GM21526 (cell line): ENCODE measurements around the gene EXO5.
"Not testable (repeated sequence)": the region's sequence is repeated elsewhere in the genome, so short reads cannot be mapped to it uniquely, and the experiment has no call there.

Experiments used
- ATAC-seq: cut with Tn5 transposase; IDR thresholded peaks from one replicate; pipeline ENCODE4 v1.9.1; 2021; ENCODE audit warnings: moderate library complexity; ENCODE audit not compliant: unreplicated experiment, low FRiP score

EXO5 gene, protein sequence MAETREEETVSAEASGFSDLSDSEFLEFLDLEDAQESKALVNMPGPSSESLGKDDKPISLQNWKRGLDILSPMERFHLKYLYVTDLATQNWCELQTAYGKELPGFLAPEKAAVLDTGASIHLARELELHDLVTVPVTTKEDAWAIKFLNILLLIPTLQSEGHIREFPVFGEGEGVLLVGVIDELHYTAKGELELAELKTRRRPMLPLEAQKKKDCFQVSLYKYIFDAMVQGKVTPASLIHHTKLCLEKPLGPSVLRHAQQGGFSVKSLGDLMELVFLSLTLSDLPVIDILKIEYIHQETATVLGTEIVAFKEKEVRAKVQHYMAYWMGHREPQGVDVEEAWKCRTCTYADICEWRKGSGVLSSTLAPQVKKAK

DNA sequence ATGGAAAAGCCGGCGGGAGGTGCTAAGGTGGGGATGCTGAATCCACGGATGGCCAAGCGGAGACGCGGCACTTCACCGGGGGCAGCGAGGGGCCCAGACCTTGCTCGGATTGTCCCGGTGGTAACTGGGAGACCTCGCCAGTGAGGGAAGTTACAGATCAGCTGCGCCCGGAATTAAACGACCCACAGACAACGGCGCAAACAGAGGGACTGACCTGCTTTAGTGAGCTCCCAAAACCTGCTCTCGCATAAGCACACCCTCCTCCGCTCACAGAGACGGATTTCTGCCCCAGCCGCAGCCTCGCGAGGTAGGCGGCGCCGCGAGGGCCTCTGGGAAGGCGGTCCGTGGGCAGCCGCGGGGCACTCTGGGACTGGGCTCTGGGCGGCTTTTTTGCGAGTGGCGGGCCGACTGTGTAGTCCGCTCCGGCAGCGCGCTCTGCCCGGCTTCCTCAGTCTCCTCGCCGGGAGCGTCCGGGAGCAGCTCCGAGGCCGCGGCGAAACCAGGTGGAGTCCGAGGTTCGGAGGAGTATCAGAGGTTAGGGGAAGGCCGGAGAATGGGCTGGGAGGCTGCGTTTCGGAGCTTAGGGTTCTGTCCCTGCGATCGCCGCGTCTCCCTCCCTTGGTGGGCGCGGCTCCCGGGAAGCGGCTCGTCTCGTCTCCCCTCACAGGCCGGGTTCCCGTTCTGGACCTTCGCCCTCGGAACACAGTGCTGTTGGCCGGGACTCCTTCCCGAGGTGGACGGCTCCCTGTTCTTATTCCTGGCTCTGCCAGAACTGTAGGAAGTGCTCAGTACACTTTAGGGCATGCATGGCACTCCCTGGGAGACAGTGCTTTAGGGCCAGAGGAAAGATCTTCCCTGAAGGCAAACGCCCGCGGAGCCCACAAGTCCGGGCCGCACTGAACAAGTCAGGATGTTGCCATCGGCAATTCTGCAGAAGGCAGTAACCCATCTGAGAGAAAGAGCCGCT is at the start of gene EXO5:
Gene EXO5, plus strand, starts transcription at position 393 of the 967 bp plus-strand sequence. CDS start 5,778 bp downstream, outside the sequence.
- peak; percentile 88 for ATAC-seq

DNA sequence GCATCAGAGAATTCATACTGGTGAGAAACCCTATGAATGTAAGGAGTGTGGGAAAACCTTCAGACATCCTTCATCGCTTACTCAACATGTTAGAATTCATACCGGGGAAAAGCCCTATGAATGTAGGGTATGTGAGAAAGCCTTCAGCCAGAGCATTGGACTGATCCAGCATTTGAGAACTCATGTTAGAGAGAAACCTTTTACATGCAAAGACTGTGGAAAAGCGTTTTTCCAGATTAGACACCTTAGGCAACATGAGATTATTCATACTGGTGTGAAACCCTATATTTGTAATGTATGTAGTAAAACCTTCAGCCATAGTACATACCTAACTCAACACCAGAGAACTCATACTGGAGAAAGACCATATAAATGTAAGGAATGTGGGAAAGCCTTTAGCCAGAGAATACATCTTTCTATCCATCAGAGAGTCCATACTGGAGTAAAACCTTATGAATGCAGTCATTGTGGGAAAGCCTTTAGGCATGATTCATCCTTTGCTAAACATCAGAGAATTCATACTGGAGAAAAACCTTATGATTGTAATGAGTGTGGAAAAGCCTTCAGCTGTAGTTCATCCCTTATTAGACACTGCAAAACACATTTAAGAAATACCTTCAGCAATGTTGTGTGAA is 45.5 kb upstream of the EXO5 start:
- no peak for ATAC-seq

DNA sequence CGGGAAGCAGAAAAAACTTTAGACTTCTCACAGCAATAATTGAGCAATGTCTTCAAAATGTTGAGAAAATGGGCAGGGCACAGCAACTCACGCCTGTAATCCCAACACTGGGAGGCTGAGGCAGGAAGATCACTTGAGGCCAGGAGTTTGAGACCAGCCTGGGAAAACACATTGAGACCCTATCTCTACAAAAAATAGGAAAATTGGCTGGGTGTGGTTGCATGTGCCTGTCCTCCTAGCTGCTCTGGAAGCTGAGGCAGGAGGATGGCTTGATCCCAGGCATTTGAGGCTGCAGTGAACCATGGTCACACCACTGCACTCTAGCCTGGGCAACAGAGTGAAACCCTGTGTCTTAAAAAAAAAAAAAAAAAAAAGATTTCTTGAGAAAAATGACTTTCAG is 39.2 kb upstream of the EXO5 start:
- ATAC-seq = no peak

- ATAC-seq = no peak
Measured at GRCh38 chr1:40475268-40475667, 33.3 kb upstream of the EXO5 start.

DNA sequence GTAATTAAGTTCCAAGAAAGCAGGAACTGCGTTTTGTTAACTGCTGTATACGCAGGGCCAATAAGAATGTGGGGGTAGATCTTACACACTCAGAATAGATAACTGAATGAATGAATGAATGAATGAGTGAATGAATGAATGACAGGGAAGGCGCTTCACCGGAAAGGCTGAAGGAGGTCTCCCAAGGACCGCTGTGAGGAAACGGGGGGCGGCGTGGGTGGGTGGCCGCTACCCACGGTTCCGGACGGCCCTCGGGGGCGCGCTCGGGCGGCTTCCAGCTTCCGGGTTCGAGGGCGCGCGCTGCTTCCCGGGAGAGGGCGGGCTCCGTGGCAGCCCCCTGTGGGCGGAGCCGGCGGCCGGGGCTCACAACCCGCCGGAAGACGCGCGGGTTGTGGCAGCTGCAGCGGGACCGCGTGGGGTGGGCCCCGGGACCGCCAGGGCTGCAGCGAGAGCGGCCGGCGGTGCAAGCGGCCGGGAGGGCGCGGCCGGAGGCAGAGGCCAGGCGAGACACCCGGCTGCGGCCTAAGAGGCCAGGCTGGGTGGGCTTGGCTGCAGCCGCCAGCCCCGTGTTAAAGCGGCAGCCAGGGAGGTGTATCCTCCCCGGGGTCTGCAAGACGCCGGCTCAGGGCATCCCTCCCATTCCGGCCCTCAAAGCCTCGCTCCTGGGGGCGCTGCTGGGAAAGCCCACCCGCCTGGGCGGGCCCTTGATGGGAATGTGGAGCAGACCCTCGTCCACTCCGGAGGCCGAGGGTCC is 31.5 kb upstream of the EXO5 start, which contains the start of gene ZFP69:
Gene ZFP69, plus strand, starts transcription at position 367 of the 754 bp plus-strand sequence. CDS start 2,072 bp downstream, outside the sequence.
- ATAC-seq = no peak

DNA sequence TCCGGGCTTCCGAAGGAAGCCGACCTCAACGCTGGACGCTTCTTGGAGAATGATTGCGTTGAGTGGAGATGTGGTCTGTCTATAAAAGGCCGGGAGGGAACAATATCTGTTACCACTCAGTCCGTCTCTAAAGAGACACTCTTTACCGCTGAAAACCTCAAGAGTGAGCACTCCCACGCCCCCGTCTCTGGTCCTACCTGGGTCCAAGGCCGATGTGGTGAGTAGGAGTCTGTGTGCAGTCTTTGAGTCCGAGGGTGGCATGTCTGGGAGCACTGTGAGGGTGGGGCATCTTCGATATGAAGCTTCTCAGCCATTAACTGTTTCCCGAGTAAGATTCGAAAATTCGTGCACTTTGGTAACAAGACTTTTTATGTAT is 30.9 kb upstream of the EXO5 start:
- ATAC-seq = no peak

- no peak for ATAC-seq
Measured at GRCh38 chr1:40478276-40478675, 30.3 kb upstream of the EXO5 start.

DNA sequence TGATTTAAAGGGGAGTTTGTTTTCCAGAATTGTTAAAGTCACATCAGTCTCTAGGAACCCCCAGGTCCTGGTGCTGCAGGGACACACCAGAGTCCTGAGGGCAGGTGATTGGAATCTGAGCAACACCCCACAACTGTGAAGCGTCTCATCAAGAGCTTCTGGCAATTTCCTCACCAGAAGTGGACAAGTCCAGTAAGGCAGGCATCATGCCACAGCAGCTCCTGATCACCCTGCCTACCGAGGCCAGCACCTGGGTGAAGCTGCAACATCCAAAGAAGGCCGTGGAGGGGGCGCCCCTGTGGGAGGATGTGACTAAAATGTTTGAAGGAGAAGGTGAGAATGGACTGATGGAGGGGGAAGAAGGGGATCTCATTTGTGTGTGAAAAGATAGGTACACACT is 29.4 kb upstream of the EXO5 start:
- ATAC-seq = no peak

- no peak for ATAC-seq
Measured at GRCh38 chr1:40495315-40495903, 13.2 kb upstream of the EXO5 start.

- not testable (repeated sequence) for ATAC-seq
Measured at GRCh38 chr1:40502651-40503050, 5.9 kb upstream of the EXO5 start.

DNA sequence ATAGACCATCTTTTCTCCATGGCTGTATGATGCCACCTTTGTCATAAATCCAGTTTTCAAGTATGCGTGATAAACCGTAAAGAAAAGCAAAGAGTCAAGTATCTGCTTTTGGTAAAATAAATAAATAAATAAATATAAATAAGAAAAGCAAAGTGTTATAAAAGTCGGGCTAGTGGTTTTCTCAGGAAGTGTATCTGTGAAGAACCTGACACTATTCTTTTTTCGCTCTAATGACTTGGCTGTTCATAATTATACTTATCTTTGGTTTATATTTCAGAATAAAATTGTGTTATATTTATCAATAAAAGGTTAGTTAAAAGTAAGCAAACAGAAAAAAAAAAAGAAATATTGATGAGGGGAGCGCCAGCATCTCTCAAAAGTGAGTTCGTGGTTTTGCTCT is 594 bp upstream of the EXO5 start:
- no peak for ATAC-seq

GRCh38 chr1:40519517-40519916 is 10.9 kb downstream of the EXO5 start:
- ATAC-seq = no peak

GRCh38 chr1:40530735-40531380 is 22.3 kb downstream of the EXO5 start:
- no peak for ATAC-seq

DNA sequence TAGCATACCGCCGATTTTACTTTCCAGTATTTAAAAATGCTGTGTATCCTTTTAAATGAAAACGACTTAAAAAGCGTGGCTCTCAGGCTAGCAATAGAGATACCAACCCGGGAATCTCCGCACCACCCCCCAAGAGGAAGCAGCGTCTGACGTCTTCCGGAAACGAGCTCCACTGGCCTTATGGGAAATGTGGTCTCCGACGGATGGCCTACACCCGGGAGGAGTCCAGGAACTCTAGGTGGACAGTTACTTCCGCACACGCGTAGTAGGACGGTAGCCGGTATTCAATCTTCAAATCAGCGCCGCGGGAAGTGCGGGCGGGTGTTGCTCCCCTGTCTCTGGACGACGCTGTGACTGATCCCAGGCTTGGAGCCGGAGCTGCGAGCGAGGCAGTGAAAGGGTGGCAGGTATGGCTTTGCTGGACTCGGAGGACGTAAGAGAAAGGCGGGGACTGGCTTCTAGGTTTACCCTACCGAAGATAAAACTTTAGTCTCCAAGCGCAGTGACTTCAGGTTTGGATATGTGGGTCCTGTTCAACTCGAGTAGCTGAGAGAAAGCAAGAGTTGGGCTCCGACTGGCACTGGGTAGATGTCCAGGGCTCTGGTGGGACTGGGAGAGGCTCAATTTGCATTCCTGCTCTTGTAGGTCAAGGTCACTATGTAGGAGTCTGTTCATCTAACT is 23.0 kb downstream of the EXO5 start, which contains the start of gene ZNF684:
Gene ZNF684, plus strand, starts transcription at position 257 of the 681 bp plus-strand sequence. CDS start 1,530 bp downstream, outside the sequence.
- ATAC-seq = peak; percentile 89

DNA sequence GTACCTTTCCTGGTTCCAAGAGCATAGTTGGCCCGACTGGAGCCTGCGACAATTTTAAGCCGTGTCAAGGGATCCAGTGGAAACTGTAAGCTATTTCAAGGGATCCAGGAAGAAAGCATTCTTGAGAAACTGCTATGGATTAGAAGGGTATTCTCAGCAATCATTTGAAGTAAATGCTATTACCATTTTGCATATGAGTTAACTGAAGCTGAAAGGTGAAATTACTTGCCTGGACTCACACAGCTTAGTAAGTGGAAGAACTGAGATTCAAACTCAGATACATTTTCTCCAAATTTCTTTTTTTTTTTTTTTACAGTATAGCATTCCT is 23.5 kb downstream of the EXO5 start:
- ATAC-seq = no peak

GRCh38 chr1:40532844-40533424 is 24.4 kb downstream of the EXO5 start:
- no peak for ATAC-seq

DNA sequence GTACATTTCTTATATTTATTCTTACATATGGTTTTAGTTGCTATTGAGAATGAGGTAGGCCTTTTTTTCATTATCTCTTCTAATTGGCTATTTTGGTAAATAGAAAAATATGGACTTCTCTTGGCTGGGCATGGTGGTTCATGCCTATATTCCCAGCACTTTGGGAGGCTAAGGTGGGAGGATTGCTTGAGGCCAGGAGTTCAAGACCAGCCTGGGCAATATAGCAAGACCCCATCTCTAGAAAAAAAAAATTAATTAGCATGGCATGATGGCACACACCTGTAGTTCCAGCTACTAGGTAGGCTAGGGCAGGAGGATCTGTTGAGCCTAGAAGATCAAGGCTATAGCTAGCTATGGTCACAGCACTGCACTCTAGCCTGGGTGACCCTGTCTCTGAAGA is 26.0 kb downstream of the EXO5 start:
- no peak for ATAC-seq

GRCh38 chr1:40535732-40536131 is 27.2 kb downstream of the EXO5 start:
- ATAC-seq = no peak
